CD4-positive, alpha-beta T cell treated with Interleukin-1 beta for 1 hour (primary cell): ENCODE measurements around the gene OTOG.

Experiments
- DNase-seq, 2 donors: peaks; one replicate each; pipeline ENCODE4 v3.0.0-alpha.2; 2020 to 2022

The OTOG gene

GRCh38 chr11:17672469-17672868, 125.4 kb downstream of the OTOG start:
- no peak for DNase-seq

GRCh38 chr11:17673951-17674350, 126.9 kb downstream of the OTOG start:
- DNase-seq, result no peak

- DNase-seq, result no peak
Observed at GRCh38 chr11:17682848-17683247, 135.8 kb downstream of the OTOG start.

- no peak for DNase-seq
Observed at GRCh38 chr11:17683377-17684161, 136.5 kb downstream of the OTOG start.

GRCh38 chr11:17684550-17684949, 137.5 kb downstream of the OTOG start:
- DNase-seq, result no peak

GRCh38 chr11:17686231-17686980, 139.3 kb downstream of the OTOG start:
- no peak for DNase-seq

GRCh38 chr11:17687946-17688670, 141.0 kb downstream of the OTOG start:
- no peak for DNase-seq

- DNase-seq, result no peak
Observed at GRCh38 chr11:17691550-17691949, 144.5 kb downstream of the OTOG start.

GRCh38 chr11:17691976-17692375, 144.9 kb downstream of the OTOG start:
- DNase-seq, result no peak

GRCh38 chr11:17692931-17693330, 145.9 kb downstream of the OTOG start:
- DNase-seq, result no peak

- DNase-seq, result no peak
Observed at GRCh38 chr11:17693531-17693930, 146.5 kb downstream of the OTOG start.

GRCh38 chr11:17694494-17695110, 147.5 kb downstream of the OTOG start:
- no peak for DNase-seq

- no peak for DNase-seq
Observed at GRCh38 chr11:17695454-17696441, 148.7 kb downstream of the OTOG start.

- no peak for DNase-seq
Observed at GRCh38 chr11:17696741-17697140, 149.7 kb downstream of the OTOG start.
